Measurements from ENCODE around the gene ADAMTS10.

ADAMTS10 gene

GRCh38 chr19:8532225-8532624 is 78.3 kb downstream of the ADAMTS10 start:
- Histone ChIP-seq H3K9me2 (replicated peaks; ENCODE audit: insufficient read depth, low read length) (no peaks in the 10 kb centered on the region), H3K27ac (ENCODE audit: low read length) (no peak overlapping the region), H3K4me3 (ENCODE audit: low read length) (no peak overlapping the region), H3K27me3 (replicated peaks; ENCODE audit: insufficient read depth, low read length) (peaks cover 89% of the 10 kb centered on the region), H3K4me1 (ENCODE audit: low read length) (no peaks in the 10 kb centered on the region), H3F3A (ENCODE audit: insufficient read depth, low read length) (no peaks in the 10 kb centered on the region), H4K20me1 (ENCODE audit: insufficient read depth, low read length) (no peaks in the 10 kb centered on the region), H2AFZ (ENCODE audit: low read length) (no peak overlapping the region), H3K79me2 (ENCODE audit: low read length) (no peaks in the 10 kb centered on the region), H3K36me3 (replicated peaks; ENCODE audit: insufficient read depth, low read length) (no peaks in the 10 kb centered on the region), H3K9ac (ENCODE audit: low read length) (no peak overlapping the region), H3K9me3 (replicated peaks; ENCODE audit: insufficient read depth, low read length) (no peaks in the 10 kb centered on the region), H3K4me2 (ENCODE audit: low read depth, low read length) (no peak overlapping the region)
- DNase-seq: no peak
- TF ChIP-seq EZH2phosphoT487 (IDR thresholded peaks at IDR 0.05; ENCODE audit: low read length) (no peak), CTCF (IDR thresholded peaks at IDR 0.05; ENCODE audit: low read length) (no peak), EZH2 (optimal IDR thresholded peaks at IDR 0.05; ENCODE audit: low read depth, low read length) (no peak)

- no peaks in the 10 kb centered on the region for H3K4me1 ChIP-seq (ENCODE audit: low read length)
- TF ChIP-seq CTCF (IDR thresholded peaks at IDR 0.05; ENCODE audit: low read length) (no peak), EZH2phosphoT487 (IDR thresholded peaks at IDR 0.05; ENCODE audit: low read length) (no peak), EZH2 (optimal IDR thresholded peaks at IDR 0.05; ENCODE audit: low read depth, low read length) (no peak)
- no peaks in the 10 kb centered on the region for H3K9me2 ChIP-seq (replicated peaks; ENCODE audit: insufficient read depth, low read length)
- H3K9me3 ChIP-seq (replicated peaks; ENCODE audit: insufficient read depth, low read length): no peaks in the 10 kb centered on the region
- no peaks in the 10 kb centered on the region for H3F3A ChIP-seq (ENCODE audit: insufficient read depth, low read length)
- H2AFZ ChIP-seq (ENCODE audit: low read length): no peak overlapping the region
- no peak overlapping the region for H3K4me2 ChIP-seq (ENCODE audit: low read depth, low read length)
- no peak overlapping the region for H3K9ac ChIP-seq (ENCODE audit: low read length)
- no peak overlapping the region for H3K4me3 ChIP-seq (ENCODE audit: low read length)
- H3K36me3 ChIP-seq (replicated peaks; ENCODE audit: insufficient read depth, low read length): no peaks in the 10 kb centered on the region
- H3K79me2 ChIP-seq (ENCODE audit: low read length): no peaks in the 10 kb centered on the region
- H3K27me3 ChIP-seq (replicated peaks; ENCODE audit: insufficient read depth, low read length): peaks cover 88% of the 10 kb centered on the region
- no peak for DNase-seq
- no peak overlapping the region for H3K27ac ChIP-seq (ENCODE audit: low read length)
- no peaks in the 10 kb centered on the region for H4K20me1 ChIP-seq (ENCODE audit: insufficient read depth, low read length)
Measured at GRCh38 chr19:8531470-8531869, 79.0 kb downstream of the ADAMTS10 start.
